Globus pallidus (tissue), 1 donor: ENCODE measurements around the gene TECPR2.
A peak's percentile ranks its signal among the peaks of the same experiment; 100 is the strongest.
"Not testable (repeated sequence)": the region's sequence is repeated elsewhere in the genome, so short reads cannot be mapped to it uniquely, and the experiment has no call there.

ENCODE experiments used
- DNase-seq: peaks from one replicate; pipeline ENCODE4 v3.0.0-alpha.2; 2015; ENCODE audit warnings: low spot score

TECPR2 gene

GRCh38 chr14:102362545-102363181 is at the start of gene TECPR2, which contains the start of gene CINP:
Gene TECPR2 (plus strand): TSS chr14:102362941. CDS start chr14:102376722, 13,781 bp downstream.
Gene CINP (minus strand): TSS chr14:102362890. CDS start chr14:102362851, 39 bp downstream.
- DNase-seq: peak; percentile 97

- DNase-seq: peak; percentile 88
Measured at GRCh38 chr14:102314242-102315011, 48.3 kb upstream of the TECPR2 start.

- no peak for DNase-seq
Measured at GRCh38 chr14:102315121-102315520, 47.6 kb upstream of the TECPR2 start.

- no peak for DNase-seq
Measured at GRCh38 chr14:102316338-102316742, 46.4 kb upstream of the TECPR2 start.

GRCh38 chr14:102316743-102317563 is 45.8 kb upstream of the TECPR2 start:
- peak; percentile 91 for DNase-seq

GRCh38 chr14:102317564-102318248 is 45.0 kb upstream of the TECPR2 start:
- DNase-seq: peak; percentile 55

- no peak for DNase-seq
Measured at GRCh38 chr14:102318781-102319276, 43.9 kb upstream of the TECPR2 start.

GRCh38 chr14:102319351-102320032 is 43.2 kb upstream of the TECPR2 start, which contains the start of gene ZNF839:
Gene ZNF839 (plus strand): TSS chr14:102319746. CDS start chr14:102319766, 20 bp downstream.
- DNase-seq: peak; percentile 80

GRCh38 chr14:102320033-102320660 is 42.6 kb upstream of the TECPR2 start:
- DNase-seq: peak; percentile 48

- DNase-seq: no peak
Measured at GRCh38 chr14:102320671-102321455, 41.9 kb upstream of the TECPR2 start.

- no peak for DNase-seq
Measured at GRCh38 chr14:102321456-102322422, 41.0 kb upstream of the TECPR2 start.

GRCh38 chr14:102323102-102323501 is 39.6 kb upstream of the TECPR2 start:
- peak; percentile 80 for DNase-seq

- DNase-seq: no peak
Measured at GRCh38 chr14:102325791-102326345, 36.9 kb upstream of the TECPR2 start.

- no peak for DNase-seq
Measured at GRCh38 chr14:102326583-102326982, 36.2 kb upstream of the TECPR2 start.

- not testable (repeated sequence) for DNase-seq
Measured at GRCh38 chr14:102329381-102329780, 33.4 kb upstream of the TECPR2 start.

- no peak for DNase-seq
Measured at GRCh38 chr14:102330806-102331205, 31.9 kb upstream of the TECPR2 start.

- DNase-seq: no peak
Measured at GRCh38 chr14:102333390-102333789, 29.4 kb upstream of the TECPR2 start.
